ENCODE measurements around the gene CFAP157. TPM values are rescaled to one million over a fixed set of nuclear protein-coding genes. Genes with fewer than 3 reads are reported as not detected.

CFAP157 gene
- total RNA-seq, 2 donors from 2014 or later = not detected

DNA sequence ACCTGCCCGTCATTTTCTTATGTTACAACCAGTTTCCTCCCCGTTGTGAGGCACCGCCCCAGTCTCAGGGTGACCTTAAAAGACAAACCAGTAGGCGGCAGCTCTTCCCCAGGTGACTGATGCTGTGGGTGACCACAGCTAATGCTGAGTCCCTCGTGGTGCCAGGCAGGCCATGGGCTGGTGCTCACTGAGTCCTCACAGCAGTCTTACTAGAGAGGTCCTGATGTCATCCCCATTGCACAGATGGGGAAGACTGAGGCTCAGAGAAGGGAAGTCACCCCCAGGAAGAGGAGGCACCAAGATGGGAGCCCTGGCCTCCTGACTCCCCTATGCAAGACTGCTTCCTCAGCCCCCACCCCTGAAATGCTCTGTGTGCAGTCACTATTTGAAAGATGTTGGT lies 978 bp downstream of the CFAP157 start:
- H3K27me3 ChIP-seq = no peaks in the 10 kb centered on the region
- no peak overlapping the region for H3K4me3 ChIP-seq
- no peaks in the 10 kb centered on the region for H3K36me3 ChIP-seq
- H3K4me1 ChIP-seq = no peaks in the 10 kb centered on the region
- TF ChIP-seq, protein P1, sequence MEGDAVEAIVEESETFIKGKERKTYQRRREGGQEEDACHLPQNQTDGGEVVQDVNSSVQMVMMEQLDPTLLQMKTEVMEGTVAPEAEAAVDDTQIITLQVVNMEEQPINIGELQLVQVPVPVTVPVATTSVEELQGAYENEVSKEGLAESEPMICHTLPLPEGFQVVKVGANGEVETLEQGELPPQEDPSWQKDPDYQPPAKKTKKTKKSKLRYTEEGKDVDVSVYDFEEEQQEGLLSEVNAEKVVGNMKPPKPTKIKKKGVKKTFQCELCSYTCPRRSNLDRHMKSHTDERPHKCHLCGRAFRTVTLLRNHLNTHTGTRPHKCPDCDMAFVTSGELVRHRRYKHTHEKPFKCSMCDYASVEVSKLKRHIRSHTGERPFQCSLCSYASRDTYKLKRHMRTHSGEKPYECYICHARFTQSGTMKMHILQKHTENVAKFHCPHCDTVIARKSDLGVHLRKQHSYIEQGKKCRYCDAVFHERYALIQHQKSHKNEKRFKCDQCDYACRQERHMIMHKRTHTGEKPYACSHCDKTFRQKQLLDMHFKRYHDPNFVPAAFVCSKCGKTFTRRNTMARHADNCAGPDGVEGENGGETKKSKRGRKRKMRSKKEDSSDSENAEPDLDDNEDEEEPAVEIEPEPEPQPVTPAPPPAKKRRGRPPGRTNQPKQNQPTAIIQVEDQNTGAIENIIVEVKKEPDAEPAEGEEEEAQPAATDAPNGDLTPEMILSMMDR (IDR thresholded peaks at IDR 0.05) = no peak
- no peak overlapping the region for H3K27ac ChIP-seq
- no peaks in the 10 kb centered on the region for H3K9me3 ChIP-seq
- DNase-seq (ENCODE audit: low spot score) = no peak

GRCh38 chr9:127708952-127709587 lies 2.3 kb downstream of the CFAP157 start:
- Histone ChIP-seq H3K4me1 (peaks cover 0 to 2% of the 10 kb centered on the region in 2 donors), H3K27ac (no peak overlapping the region), H3K9me3 (no peaks in the 10 kb centered on the region), H3K4me3 (no peak overlapping the region), H3K27me3 (no peaks in the 10 kb centered on the region), H3K36me3 (no peaks in the 10 kb centered on the region)
- TF ChIP-seq, protein P1 (IDR thresholded peaks at IDR 0.05) = no peak
- no peak for DNase-seq (ENCODE audit: low spot score)

DNA sequence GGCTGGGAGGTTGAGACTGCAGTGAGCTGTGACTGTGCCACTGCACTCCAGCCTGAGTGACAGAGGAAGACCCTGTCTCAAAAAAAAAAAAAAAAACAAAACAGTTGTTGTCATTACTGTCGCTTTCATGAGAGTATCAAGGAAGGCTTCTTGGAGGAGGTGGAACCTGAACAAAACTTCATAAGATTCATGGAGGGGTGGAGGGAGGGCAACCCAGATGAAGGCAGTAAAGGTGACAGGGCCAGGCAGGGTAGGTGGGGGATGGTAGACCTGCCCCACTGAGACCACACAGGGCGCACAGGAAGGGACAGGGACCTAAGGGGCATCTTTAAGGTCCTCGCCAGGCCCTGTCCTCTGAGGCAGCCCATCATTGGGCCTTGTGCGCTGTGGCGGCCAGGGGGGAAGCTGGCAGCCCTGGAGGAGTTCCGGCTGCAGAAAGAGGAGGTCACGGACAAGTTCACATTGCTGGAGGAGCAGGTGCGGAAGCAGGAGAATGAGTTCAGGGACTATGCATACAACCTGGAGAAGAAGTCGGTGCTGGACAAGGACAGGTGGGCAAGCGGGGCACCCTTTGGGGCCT lies 3.5 kb downstream of the CFAP157 start:
- Histone ChIP-seq H3K36me3 (no peaks in the 10 kb centered on the region), H3K4me1 (peaks cover 0 to 13% of the 10 kb centered on the region in 2 donors), H3K27me3 (no peaks in the 10 kb centered on the region), H3K9me3 (no peaks in the 10 kb centered on the region), H3K4me3 (no peak overlapping the region), H3K27ac (no peak overlapping the region)
- no peak for DNase-seq (ENCODE audit: low spot score)
- TF ChIP-seq, protein P1 (IDR thresholded peaks at IDR 0.05) = no peak

DNA sequence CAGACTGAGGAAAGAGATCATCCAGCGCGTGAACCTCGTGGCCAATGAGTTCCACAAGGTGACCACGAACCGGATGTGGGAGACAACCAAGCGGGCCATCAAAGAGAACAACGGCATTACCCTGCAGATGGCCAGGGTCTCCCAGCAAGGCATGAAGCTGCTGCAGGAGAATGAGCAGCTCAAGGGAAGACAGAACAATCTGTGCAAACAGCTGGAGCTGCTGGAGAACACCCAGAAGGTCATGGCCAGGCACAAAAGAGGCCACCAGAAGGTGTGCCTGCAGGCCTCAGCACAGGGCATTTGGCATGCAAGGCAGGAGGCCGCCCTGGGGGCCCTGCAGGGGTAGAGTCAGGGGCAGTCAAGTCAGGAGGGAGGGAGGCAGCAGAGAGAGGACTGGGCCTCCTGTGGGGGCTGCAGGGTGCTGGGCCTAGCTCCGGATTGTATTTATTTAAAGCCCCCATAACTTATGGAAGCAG lies 4.5 kb downstream of the CFAP157 start:
- TF ChIP-seq, protein P1 (IDR thresholded peaks at IDR 0.05) = no peak
- H3K36me3 ChIP-seq = no peaks in the 10 kb centered on the region
- DNase-seq (ENCODE audit: low spot score) = no peak

DNA sequence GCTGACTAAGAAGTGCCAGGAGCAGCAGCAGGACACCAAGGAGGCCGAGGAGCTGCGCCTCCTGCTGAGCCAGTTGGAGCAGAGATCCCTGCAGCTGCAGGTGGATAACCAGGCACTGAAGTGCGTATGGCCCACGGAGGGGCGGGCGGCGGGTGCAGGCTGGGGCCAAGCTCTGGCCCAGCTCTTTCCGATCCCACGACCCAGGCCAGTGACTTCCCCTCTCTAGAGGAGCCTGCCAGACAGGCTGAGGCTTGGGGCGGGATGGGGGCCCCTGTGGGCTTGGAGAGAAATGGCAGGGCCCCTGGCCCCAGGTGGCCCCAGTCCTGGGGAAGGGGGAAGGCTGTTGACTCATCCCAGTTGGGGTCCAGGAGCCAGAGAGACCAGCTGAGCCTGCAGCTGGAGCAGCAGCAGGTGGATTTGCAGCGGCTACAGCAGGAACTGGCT lies 5.1 kb downstream of the CFAP157 start:
- H3K4me1 ChIP-seq = peaks cover 0 to 19% of the 10 kb centered on the region in 2 donors
- no peaks in the 10 kb centered on the region for H3K36me3 ChIP-seq
- TF ChIP-seq, protein P1 (IDR thresholded peaks at IDR 0.05) = no peak
- H3K27ac ChIP-seq = no peak overlapping the region
- no peak for DNase-seq (ENCODE audit: low spot score)
- no peaks in the 10 kb centered on the region for H3K9me3 ChIP-seq
- H3K4me3 ChIP-seq = no peak overlapping the region
- H3K27me3 ChIP-seq = no peaks in the 10 kb centered on the region

More for the DNA sequence above, 4.5 kb downstream of the CFAP157 start:
- peaks cover 0 to 17% of the 10 kb centered on the region in 2 donors for H3K4me1 ChIP-seq
- H3K4me3 ChIP-seq = no peak overlapping the region
- no peak overlapping the region for H3K27ac ChIP-seq
- no peaks in the 10 kb centered on the region for H3K27me3 ChIP-seq
- H3K9me3 ChIP-seq = no peaks in the 10 kb centered on the region
